ENCODE data around the gene PTPRF. TPM values are rescaled to one million over a fixed set of nuclear protein-coding genes. Genes with fewer than 3 reads are reported as not detected.

PTPRF gene
- total and polyA plus RNA-seq, 4 donors: 41.2 to 241 (median 85.6) TPM

DNA sequence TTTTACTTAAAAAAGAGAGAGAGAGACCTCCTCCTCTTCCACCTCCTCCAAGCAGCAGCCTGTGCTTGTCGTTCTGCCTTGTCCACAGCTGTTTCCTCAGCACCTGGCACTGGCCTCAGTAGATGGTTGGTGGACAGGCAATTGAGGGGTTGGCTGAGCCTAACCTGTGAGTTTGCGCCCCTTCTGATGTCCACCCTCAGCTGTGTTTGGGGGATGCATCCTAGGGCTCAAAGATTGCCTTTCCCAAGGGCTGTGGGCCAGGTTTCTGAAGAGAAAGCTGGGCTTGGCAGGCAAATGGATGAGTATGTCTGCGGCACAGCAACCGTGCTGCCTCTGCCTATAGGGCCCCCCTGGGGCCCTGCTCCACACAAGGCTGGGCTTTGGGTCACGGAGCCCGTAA is 84.2 kb downstream of the PTPRF start:
- Histone ChIP-seq H3K9me3 (ENCODE audit: control insufficient read depth in 4 of 4, low read length in 3 of 4) (no peaks in the 10 kb centered on the region), H3K27ac (ENCODE audit: low read depth in 1 of 2, low read length in 2 of 2) (no peak overlapping the region), H3K4me1 (ENCODE audit: control insufficient read depth in 4 of 4, insufficient read depth in 4 of 4, low read length in 3 of 4) (no peaks in the 10 kb centered on the region), H3K36me3 (ENCODE audit: control insufficient read depth in 4 of 4, insufficient read depth in 3 of 4, low read depth in 1 of 4, low read length in 3 of 4) (peaks cover 18 to 90% (median 44%) of the 10 kb centered on the region in 4 donors), H3K27me3 (ENCODE audit: control insufficient read depth in 4 of 4, insufficient read depth in 4 of 4, low read length in 3 of 4) (no peaks in the 10 kb centered on the region), H3K9ac (ENCODE audit: low read depth in 1 of 2, low read length in 2 of 2) (no peak overlapping the region), H3K4me3 (ENCODE audit: low read depth in 1 of 3, low read length in 3 of 3) (no peak overlapping the region)
- no peak for DNase-seq (ENCODE audit: low spot score)
- 93% methylated on average over 6 of the region's 6 CpGs for WGBS
- no peak for TF ChIP-seq HNF4A (conservative IDR thresholded peaks at IDR 0.05)
- TF ChIP-seq SP1 (IDR thresholded peaks at IDR 0.05): no peak
- TF ChIP-seq, protein P1, sequence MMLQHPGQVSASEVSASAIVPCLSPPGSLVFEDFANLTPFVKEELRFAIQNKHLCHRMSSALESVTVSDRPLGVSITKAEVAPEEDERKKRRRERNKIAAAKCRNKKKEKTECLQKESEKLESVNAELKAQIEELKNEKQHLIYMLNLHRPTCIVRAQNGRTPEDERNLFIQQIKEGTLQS (IDR thresholded peaks at IDR 0.05): no peak
- TF ChIP-seq RAD21 (IDR thresholded peaks at IDR 0.05): no peak
- TF ChIP-seq EGR1 (IDR thresholded peaks at IDR 0.05; ENCODE audit: low read depth in 2 of 2): no peak
- no peak for TF ChIP-seq NR2F2 (IDR thresholded peaks at IDR 0.05)
- no peak for TF ChIP-seq FOXA2 (IDR thresholded peaks at IDR 0.05)
- no peak for TF ChIP-seq FOXA1 (IDR thresholded peaks at IDR 0.05)
- TF ChIP-seq RXRA (IDR thresholded peaks at IDR 0.05): no peak
- TF ChIP-seq, protein P2, sequence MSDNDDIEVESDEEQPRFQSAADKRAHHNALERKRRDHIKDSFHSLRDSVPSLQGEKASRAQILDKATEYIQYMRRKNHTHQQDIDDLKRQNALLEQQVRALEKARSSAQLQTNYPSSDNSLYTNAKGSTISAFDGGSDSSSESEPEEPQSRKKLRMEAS (IDR thresholded peaks at IDR 0.05): no peak
- no peak for TF ChIP-seq YY1 (IDR thresholded peaks at IDR 0.05)
- TF ChIP-seq, protein P3, sequence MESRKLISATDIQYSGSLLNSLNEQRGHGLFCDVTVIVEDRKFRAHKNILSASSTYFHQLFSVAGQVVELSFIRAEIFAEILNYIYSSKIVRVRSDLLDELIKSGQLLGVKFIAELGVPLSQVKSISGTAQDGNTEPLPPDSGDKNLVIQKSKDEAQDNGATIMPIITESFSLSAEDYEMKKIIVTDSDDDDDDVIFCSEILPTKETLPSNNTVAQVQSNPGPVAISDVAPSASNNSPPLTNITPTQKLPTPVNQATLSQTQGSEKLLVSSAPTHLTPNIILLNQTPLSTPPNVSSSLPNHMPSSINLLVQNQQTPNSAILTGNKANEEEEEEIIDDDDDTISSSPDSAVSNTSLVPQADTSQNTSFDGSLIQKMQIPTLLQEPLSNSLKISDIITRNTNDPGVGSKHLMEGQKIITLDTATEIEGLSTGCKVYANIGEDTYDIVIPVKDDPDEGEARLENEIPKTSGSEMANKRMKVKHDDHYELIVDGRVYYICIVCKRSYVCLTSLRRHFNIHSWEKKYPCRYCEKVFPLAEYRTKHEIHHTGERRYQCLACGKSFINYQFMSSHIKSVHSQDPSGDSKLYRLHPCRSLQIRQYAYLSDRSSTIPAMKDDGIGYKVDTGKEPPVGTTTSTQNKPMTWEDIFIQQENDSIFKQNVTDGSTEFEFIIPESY (IDR thresholded peaks at IDR 0.05): no peak
- TF ChIP-seq TAF1 (conservative IDR thresholded peaks at IDR 0.05): no peak
- TF ChIP-seq, protein P4, sequence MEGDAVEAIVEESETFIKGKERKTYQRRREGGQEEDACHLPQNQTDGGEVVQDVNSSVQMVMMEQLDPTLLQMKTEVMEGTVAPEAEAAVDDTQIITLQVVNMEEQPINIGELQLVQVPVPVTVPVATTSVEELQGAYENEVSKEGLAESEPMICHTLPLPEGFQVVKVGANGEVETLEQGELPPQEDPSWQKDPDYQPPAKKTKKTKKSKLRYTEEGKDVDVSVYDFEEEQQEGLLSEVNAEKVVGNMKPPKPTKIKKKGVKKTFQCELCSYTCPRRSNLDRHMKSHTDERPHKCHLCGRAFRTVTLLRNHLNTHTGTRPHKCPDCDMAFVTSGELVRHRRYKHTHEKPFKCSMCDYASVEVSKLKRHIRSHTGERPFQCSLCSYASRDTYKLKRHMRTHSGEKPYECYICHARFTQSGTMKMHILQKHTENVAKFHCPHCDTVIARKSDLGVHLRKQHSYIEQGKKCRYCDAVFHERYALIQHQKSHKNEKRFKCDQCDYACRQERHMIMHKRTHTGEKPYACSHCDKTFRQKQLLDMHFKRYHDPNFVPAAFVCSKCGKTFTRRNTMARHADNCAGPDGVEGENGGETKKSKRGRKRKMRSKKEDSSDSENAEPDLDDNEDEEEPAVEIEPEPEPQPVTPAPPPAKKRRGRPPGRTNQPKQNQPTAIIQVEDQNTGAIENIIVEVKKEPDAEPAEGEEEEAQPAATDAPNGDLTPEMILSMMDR (IDR thresholded peaks at IDR 0.05; ENCODE audit: low read depth, low read length, missing input control): no peak
- no peak for TF ChIP-seq HNF4G (IDR thresholded peaks at IDR 0.05)
- TF ChIP-seq, protein P5, sequence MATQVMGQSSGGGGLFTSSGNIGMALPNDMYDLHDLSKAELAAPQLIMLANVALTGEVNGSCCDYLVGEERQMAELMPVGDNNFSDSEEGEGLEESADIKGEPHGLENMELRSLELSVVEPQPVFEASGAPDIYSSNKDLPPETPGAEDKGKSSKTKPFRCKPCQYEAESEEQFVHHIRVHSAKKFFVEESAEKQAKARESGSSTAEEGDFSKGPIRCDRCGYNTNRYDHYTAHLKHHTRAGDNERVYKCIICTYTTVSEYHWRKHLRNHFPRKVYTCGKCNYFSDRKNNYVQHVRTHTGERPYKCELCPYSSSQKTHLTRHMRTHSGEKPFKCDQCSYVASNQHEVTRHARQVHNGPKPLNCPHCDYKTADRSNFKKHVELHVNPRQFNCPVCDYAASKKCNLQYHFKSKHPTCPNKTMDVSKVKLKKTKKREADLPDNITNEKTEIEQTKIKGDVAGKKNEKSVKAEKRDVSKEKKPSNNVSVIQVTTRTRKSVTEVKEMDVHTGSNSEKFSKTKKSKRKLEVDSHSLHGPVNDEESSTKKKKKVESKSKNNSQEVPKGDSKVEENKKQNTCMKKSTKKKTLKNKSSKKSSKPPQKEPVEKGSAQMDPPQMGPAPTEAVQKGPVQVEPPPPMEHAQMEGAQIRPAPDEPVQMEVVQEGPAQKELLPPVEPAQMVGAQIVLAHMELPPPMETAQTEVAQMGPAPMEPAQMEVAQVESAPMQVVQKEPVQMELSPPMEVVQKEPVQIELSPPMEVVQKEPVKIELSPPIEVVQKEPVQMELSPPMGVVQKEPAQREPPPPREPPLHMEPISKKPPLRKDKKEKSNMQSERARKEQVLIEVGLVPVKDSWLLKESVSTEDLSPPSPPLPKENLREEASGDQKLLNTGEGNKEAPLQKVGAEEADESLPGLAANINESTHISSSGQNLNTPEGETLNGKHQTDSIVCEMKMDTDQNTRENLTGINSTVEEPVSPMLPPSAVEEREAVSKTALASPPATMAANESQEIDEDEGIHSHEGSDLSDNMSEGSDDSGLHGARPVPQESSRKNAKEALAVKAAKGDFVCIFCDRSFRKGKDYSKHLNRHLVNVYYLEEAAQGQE (IDR thresholded peaks at IDR 0.05): no peak
- no peak for TF ChIP-seq GABPA (IDR thresholded peaks at IDR 0.05 in 1 of 2, conservative IDR thresholded peaks at IDR 0.05 in 1 of 2)
- no peak for TF ChIP-seq JUND (IDR thresholded peaks at IDR 0.05)
